Fibroblast of skin of right biceps (primary cell): ENCODE results near the gene RBP5.
"Not testable (repeated sequence)": the region's sequence is repeated elsewhere in the genome, so short reads cannot be mapped to it uniquely, and the experiment has no call there.

ENCODE experiments used
- DNase-seq: peaks from one replicate; pipeline ENCODE4 v3.0.0-alpha.2; 2013

The RBP5 gene

DNA sequence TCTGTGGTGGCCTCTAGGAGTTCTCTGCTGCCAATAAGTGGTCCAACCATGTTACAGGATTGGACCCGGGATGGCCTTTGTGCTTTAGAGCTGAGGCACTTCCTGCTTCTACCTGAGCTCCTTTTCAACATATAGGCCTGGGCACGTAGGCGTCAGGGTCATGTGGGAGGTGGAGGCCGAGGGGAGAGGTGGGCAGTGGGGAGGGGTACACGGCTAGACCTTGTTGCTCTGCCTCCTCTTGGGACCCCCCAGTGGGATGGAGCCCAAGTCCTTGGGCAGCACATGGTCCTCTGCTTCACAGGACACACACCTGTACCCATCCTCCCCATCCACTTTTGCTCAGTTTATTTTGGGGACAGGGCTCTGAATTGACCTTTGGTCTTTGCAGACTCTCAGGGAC lies 7.4 kb downstream of the RBP5 start:
- DNase-seq = no peak

DNA sequence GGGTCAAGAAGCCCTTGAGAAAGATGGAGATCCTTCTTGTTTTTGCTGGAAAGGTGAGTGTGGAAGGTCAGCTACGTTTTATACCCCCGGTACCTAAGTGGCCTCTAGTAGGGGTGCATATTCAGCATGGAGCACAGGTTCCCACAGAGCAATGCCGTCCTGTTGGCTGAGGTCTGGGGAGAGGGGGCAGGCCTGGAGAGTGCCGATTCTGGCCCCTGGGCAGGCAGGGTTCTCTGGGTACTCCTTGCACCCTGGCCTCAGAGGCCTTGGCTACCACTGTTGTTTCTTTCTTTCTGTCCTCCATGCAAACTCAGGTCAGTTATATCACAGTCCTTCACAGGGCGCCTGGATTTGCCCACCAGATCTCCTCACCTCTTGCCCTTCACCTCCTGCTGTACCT lies 8.5 kb downstream of the RBP5 start:
- DNase-seq = no peak

DNA sequence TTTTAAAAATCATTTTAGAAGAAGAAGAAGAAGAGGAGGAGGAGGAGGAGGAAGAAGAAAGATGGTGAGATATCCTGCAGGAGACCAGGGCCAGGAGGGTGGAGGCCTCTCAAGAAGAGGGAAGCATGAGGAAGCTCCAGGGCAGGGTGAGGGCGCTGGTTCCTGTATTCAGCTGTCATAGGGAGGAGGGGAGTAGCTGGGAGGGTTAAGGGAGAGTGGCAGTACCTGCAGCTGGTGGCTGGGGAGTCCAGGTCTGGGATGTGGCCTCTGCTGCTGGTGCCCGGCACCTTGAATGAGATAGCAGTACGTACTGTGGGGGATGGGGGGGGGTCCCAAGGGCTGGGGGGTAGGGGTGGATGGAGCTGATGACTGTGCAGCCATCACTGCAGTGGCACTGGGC lies 9.8 kb downstream of the RBP5 start:
- no peak for DNase-seq

DNA sequence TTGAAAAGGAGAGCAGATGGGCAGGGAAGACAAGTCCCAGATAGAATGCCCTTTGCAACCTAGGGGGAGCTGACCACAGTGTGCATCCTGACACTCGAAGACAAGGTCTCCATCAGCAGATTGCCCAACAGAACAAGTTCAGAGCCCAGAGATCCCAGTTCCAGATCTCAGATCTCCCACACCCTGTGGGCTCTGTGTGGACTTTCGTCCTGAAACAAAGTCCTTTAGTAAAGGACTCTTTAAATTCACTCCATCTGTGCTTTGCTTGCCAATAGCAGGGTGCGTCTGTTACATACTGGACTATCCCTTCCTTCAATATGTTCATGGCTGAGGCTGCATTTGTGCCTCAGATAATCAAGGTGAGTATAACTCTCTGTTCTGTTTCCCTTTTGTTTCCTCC lies 11.0 kb downstream of the RBP5 start:
- DNase-seq = no peak

DNA sequence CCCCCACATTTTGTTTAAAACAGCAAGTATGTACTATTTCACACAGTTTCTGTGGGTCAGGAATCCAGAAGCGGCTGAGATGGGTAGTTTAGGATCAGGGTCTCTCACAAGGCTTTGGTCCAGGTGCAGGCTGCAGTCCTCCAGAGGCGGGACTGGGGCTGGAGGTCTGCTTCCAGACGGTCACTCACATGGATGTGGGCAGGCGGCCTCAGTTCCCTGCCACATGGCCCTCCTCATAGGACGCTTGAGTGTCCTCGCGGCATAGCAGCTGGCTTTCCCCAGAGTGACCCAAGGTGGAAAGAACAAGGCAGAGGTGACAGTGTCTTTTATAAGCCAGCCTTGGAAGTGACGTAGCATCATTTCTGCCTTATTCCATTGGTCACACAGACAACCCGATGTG lies 11.8 kb downstream of the RBP5 start:
- no peak for DNase-seq

DNA sequence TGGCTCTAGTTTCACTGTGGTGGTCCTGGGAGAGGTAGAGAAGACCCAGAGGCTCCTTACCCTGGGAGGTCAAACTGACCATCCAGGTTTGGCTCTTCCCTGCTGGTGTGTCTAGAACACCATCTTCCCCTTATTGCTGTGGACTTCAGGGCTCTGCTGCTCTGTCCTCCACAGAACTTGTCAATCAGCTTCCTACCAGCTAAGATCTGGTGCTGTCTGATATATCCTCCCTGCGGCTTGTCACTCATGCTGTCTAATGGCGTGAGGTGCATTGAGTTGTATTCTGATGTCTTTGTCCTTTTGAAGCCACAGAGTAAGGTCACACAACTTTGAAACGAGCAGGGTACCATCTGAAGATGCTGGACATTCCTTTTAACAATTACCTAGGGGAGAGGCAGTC lies 12.5 kb downstream of the RBP5 start:
- no peak for DNase-seq

DNA sequence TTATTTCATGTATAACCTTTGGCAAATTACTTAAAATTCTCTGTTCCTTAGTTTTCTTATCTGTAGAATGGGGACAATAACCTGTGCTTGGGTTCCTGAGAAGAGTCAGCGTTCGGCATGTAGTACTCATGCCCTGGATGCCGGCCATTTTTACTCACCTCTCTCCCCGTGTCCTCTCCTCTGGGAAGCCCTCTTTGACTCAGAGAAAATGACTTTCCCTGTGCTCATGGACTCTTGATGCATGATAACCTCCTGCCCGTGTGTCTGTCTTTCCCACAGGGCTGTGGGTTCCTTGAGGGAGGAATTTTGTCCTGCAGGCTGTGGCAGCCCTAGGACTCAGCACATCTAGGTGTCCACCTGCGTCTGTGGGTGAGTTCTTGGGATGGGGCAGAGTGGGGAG lies 13.8 kb downstream of the RBP5 start:
- DNase-seq = no peak

DNA sequence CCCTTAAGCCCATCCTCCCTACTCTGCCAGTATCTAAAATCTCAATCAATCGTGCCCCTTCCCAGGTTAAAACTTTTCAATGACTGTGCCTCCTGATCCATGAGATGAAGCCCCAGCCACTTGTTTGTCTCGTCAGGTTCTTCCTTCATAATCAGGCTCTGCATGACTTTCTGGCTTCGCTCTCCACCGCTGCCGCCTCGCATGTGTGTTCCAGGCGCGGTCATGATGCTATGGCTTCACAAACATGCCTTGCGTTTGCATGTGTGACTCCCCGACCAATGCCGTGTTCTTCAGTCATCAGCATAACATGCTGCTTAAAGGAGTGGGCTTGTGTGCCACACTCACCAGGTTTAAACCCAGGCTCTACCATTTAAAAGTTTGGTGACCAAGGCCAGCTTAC lies 14.7 kb downstream of the RBP5 start:
- DNase-seq = no peak

DNA sequence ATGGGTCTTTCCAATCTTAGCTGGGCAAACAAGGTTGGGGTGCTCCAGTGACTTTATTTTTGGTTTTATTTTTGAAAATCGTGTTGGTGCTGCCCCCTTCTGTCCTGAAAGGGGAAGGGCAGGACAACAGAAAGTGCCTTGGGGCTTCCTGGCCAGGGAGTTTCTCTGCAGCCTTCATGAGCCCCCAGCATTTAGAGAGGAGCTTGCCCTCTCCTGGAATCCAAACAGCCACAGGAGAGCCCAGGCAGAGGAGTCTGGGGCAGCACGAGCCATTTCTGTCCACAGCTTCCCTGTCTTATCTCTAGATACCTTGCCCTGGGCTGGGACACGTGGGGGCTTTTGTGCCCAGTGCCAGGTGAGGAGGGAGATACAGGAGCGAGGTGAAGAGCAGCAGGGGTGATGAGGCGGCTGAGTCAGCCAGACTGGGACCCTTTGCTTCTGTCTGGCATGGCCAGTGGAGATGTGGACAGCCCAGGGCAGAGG lies 15.3 kb downstream of the RBP5 start:
- DNase-seq = peak; percentile 37

DNA sequence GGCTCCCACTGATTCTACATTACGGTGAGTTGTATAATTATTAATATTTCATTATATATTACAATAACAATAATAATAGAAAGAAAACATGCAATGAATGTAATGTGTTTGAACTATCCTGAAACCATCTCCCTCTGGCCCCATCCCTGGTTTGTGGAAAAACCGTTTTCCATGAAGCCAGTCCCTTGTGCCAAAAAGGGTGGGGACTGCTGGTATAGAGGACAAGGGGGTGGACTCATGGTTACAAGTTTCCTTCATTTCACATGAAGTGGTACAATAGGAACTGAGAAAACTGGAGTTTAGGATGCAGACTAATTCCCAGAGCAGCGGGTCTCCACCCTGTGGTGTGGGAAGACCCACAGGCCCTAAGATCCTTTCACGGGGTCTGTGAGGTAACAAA lies 16.6 kb downstream of the RBP5 start:
- DNase-seq = no peak

DNA sequence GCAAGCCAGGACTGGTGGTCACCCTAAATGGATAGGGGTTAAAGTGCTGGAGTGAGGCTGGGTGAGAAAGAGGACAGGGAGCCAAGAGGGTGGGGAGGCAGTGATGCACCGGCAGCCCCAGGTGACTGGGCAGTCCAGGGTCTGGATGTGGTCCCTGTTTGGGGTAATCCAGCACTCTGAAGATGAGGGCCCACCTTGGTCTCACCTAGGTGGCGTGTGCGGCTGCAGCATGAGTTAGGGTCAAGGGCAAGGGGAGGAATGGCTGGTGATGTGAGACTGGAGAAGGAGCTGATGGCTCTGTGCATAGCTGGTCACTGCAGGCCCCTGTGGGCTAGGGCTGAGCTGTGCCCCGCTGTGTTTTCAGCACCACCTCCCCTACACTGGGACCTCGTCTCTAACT lies 18.0 kb downstream of the RBP5 start:
- no peak for DNase-seq

DNA sequence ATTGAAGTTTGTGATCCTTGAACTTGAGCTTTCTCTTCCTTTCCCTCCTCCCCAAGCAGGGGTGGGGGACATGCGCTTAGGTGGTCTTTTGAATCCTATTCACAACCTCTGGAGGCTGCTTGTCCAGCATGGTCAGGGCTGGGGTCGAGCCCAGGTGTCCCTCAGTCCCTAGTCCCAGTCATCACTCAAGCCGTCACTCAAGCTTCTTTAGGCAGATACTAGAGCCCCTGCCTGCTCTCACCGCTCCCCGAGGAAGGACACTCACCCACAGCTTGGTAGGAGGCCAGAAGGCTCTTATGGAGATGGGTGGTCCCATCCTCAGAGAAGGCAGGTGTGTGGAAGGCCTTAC lies 19.1 kb downstream of the RBP5 start:
- DNase-seq = no peak

DNA sequence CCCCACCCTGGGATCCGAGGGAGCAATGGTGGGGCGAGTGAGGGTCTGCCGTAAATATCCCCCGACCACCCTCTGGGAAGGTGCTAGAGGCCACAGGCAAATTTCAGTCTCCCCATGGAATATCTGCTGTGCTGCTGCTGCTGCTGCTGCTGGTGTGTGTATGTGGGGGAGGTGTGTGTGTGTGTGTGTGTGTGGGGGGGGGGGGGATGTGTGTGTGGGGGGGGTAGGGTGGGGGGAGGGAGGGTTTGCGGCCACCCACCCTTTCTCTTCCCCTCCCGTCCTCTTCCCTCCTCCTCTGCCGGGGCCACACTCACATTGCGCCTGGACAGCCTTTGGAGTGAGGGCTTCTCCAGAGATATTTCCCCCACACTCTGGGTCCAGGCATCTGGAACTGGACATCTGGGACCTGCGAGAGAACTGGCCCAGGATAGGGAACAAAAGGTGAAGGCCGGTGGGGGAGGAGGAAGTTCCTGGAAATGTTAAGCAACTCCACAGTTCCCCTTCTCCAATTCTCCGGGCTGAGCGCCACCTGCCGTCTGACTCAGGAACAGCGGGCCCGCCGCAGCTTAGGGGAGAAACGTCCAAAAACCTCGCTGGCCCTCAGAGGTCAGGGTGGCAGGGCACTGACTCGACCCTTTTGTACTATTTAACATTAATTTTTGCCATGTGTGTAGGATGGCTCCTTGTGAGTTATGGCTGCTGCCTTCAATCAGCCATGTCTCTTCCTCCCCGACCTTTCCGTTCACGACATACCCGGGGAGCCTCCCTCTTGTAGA lies 19.7 kb downstream of the RBP5 start, which contains the start of gene C1RL:
Gene C1RL, minus strand, starts transcription at position 419 of the 776 bp plus-strand sequence. Its CDS starts 34 bp downstream, at position 385.
- peak; percentile 86 for DNase-seq

DNA sequence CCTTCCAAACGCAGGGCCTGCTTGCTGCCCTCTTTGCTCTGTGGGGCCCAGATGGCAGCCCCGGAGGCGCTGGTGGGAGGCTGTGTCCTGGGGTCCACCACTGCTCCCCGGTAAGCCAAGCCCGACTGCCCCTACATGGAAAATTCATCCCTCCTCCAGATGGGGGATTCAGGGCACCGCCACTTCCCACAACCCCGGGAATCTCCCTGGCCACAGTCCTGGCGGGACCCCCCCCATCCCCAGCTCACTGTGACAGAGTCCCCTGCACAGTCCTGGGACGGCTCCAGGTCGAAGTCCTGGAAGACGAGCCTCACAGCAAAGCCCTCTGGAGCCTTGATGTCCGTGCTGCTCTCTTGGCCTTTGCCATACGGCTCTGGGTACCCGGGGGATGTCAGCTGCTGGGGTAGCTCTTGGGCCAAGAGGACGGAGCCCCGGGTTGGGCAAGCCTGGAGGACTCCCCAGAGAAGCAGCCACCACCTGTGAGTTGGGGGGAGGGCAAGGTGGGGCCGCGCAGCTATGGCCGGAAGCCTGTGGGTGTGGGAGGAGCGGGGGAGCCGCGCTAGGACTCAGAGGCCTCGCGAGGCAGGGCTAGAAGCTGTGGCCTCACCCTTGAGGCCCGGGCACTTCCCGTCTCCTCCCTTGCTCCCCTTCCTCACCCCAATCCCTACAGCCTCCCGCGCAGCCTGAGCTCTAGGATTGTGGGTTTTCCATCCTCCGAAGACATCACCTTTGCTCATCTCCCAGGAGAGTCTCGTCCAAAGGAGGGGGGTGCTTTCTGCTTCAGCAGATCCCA lies 20.5 kb downstream of the RBP5 start:
- peak; percentile 80 for DNase-seq

DNA sequence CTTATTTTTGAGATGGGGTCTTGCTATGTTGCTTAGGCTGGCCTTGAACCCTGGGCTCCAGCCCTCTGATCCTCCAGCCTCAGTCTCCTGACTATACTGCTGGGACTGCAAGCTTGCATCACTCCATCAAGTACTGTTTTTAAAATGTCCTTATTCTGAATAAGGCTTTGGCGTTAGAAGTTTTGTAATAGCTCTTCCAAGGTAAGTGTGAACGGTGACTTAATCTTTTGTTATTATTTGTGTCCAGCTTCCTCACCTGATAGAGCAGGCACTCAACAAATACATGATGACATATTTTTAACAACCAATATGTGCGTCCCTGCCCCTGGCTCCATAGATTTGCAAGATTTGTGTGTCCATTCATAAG lies 21.1 kb downstream of the RBP5 start:
- no peak for DNase-seq

DNA sequence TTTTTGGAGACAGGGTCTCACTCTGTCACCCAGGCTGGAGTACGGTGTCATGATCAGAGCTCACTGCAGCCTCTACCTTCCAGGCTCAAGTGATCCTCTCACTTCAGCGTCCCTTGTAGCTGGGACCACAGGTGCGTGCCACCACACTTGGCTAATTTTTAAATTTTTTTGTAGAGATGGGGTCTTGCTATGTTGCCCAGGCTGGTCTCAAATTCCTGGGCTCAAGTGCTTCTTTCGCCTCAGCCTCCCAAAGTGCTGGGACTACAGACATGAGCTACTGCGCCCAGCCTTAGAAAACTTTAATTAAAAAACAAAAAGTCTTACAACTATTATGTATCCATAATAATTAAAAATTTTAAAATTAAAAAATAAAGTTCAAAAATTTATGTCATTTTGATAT lies 21.5 kb downstream of the RBP5 start:
- DNase-seq = not testable (repeated sequence)

DNA sequence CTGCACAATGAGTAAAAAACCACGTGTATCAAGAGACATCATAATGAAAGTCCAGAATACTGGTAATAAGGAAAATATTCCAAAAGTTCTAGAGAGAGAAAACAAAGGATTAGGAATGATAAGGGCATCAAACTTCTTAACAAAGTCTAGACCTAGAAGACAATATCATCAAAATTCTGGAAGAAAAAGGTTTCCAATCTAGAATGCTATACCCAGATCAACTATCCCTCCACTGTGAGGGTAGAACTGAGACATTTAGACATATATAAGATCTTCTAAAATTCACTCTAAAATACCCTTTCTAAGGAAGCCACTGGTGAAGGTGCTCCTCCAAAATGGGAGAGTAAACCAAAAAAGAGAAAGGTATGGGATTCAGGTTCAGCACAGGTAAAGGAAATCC lies 22.6 kb downstream of the RBP5 start:
- no peak for DNase-seq

DNA sequence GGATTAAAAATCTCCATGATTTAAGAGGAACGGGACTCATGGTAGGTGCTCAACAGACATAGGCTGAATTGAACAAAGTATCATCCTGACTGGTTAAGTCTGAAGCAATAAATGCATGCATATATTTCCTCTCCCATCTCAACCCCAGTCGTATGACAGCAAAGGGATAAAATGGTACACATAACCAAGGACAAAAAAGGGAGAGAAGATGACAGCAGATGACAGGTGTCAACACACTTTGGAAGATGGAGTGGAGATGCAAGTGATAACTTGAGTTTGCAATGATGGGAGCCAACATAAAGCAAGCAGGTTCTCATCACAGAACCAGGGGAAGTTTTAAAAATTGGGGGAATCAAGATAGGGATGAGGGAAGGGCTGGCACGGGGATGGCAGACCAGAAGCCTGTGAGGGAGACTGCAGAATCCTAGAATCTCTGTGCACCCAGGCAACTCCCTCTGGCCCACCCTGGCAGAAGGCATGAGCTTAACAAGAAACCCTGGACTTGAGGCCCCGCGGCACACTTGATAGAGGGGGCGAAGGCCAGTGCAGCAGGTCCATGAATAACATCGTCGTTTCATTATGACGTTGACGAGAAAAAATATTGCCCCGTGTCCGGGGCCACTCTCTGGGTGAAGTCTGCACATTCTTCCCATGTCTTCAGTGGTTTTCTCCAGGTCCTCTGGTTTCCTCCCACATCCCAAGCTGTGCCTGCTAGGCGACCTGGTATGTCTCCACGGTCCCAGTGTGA lies 24.7 kb downstream of the RBP5 start:
- DNase-seq = no peak

DNA sequence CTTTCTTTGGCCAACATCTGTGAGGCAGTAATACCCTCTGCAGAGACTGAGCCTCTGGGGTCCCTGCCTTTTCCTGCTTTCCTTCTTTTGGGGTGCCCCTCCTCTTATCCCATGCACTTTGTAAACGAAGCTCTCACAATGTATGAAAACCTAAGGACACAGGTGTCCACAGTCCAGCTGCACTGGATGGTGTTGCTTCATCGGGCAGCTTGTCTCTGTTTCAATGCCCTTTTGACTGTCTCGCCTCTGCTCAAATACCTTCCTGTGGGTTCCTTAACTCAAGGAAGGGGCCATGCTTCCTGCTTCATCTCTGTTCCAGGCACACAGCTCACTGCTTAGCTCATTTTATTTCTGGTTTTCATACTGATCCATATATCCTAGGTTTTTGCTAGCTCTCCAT lies 26.1 kb downstream of the RBP5 start:
- no peak for DNase-seq

DNA sequence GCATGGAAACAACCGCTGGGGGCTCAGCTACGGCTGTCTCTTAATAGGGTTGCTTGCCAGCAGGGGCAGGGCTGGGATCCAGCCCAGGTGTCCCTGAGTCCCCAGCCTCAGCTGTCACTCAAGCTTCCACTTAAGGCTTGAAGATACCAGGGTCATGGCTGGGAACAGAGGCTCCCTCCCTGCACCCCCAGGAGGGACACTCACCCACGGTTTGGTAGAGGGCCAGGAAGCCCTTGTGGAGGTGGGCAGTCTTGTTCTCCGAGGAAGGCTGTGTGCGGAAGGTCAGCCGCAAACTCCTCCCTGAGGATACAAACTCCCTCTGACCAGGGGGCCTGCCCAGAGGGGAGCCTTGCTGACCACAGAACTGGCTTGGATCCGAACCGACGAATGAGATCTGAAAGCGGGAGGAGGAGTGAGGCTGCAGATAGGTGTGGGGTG lies 27.0 kb downstream of the RBP5 start:
- no peak for DNase-seq

DNA sequence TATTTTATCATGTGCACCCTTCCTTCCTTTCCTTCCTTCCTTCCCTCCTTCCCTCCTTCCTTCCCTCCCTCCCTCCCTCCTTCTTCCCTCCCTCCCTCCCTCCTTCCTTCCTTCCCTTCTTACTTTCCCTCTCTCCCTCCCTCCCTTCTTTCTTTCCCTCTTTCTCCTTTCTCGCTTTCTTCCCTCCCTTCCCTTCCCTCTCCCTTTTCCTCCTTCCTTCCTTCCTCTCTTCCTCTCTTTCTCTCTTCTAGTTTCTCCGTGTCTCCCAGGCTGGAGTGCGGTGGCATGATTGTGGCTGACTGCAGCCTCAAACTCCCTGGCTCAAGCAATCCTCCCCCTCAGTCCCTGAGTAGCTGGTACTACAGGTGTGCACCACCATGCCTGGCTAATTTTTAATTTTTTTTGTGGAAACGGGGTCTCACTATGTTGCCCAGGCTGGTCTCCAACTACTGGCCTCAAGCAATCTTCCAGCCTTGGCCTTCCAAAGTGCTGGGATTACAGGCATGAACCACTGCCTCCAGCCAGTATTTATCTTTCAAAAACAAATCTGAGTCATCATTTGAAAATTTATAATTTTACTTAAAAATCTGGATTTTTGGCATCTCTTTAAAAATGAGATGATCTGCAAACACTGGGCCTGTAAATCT lies 27.5 kb downstream of the RBP5 start:
- no peak for DNase-seq

DNA sequence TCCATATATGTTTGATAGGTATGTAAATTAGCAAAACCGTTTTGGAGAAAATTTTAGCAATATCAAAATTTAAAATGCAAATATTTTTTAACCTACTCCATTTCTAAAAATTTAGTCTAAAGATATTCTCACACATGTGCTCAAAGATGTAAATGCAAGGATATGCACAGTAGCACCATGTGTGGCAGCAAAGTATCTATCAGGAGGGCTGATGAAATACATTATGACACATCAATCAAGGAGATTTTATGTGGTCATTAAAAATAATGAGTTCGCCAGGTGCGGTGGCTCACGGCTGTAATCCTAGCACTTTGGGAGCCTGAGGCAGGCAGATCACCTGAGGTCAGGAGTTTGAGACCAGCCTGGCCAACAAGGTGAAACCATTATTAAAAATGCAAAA lies 28.4 kb downstream of the RBP5 start:
- DNase-seq = no peak
